ENCODE data around the gene FEZF1. TPM values are rescaled to one million over a fixed set of nuclear protein-coding genes. Genes with fewer than 3 reads are reported as not detected.

Gene FEZF1
- total and polyA plus RNA-seq, 2 experiments from 2014 or later = not detected

DNA sequence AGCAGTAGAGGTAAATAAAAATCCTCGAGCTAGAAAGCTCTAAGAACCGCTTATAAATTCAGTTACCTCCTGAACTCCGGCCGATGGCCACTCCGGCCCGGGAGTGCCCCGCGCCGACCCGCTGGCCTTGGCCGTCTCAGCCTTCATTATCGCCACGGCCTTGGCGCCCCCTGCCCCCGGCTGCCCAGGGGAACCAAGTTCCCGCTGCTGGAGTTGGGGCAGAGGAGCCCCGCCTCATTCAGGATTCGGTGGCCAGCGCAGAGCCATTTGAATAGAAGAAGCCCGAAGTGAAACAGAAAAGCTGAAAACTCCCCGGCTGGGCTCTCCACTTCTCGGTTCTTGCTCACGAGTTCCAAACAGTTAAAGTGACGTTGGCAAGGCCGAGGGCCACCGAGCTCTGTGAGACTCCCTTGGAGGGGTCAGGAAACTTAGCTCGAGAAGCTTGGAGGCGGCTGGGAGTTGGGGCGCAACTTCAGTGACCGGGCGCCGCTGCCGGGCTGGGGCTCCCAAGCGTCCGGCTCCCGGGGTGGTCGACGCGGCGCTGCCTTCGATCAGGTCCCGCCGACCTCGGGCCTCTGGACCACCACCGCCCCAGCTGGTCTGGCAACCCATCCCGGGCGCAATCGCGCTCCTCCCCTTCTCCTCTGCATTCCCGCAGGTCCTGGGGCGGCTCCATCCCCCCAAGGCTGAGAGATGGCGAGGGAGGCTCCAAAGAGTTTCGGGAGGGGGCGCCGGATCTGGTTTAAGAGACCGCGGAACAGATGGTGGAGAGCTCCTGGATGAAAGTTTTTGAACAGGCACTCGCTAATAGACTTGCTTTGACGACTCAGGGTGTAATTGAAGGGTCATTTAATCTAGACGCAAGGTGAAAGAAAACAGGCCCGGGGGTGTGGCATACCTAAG lies 5.8 kb upstream of the FEZF1 start:
- WGBS, 2 experiments (ENCODE audit: low coverage in 1 of 2, low lambda C conversion rate in 2 of 2, missing lambda C conversion rate in 2 of 2) = 10% methylated on average over 60 to 61 of the region's 61 CpGs
- Histone ChIP-seq H3K36me3 (ENCODE audit: low read depth) (no peaks in the 10 kb centered on the region), H3K27me3 (replicated peaks; ENCODE audit: insufficient read depth) (peaks cover 98% of the 10 kb centered on the region)

GRCh38 chr7:122309421-122309820 lies 4.9 kb upstream of the FEZF1 start:
- no peak for DNase-seq
- Histone ChIP-seq H3K9ac (no peak overlapping the region), H3K9me2 (ENCODE audit: insufficient read depth) (no peaks in the 10 kb centered on the region), H3K79me2 (ENCODE audit: insufficient read depth) (no peaks in the 10 kb centered on the region), H3K27ac (no peak overlapping the region), H3K4me3 (no peak overlapping the region), H3K36me3 (ENCODE audit: low read depth) (no peaks in the 10 kb centered on the region), H4K20me1 (ENCODE audit: insufficient read depth) (no peaks in the 10 kb centered on the region), H3K4me1 (ENCODE audit: insufficient read depth) (no peaks in the 10 kb centered on the region), H2AFZ (no peak overlapping the region), H3K27me3 (replicated peaks; ENCODE audit: insufficient read depth) (peaks cover 98% of the 10 kb centered on the region), H3F3A (ENCODE audit: insufficient read depth) (no peaks in the 10 kb centered on the region), H3K4me2 (ENCODE audit: unreplicated experiment) (no peak overlapping the region), H3K9me3 (ENCODE audit: low read depth) (no peaks in the 10 kb centered on the region)
- 73 to 82% methylated on average over 3 of the region's 3 CpGs for WGBS, 2 experiments (ENCODE audit: low coverage in 1 of 2, low lambda C conversion rate in 2 of 2, missing lambda C conversion rate in 2 of 2)
- in situ Hi-C loops (cut with MboI) = no loop called here
- TF ChIP-seq EZH2phosphoT487 (IDR thresholded peaks at IDR 0.05; ENCODE audit: insufficient read depth, low read depth) (no peak), EZH2 (IDR thresholded peaks at IDR 0.05; ENCODE audit: insufficient read depth, poor library complexity, severe bottlenecking) (peak; percentile 72)

More for the DNA sequence above, 5.8 kb upstream of the FEZF1 start:
- Histone ChIP-seq H3K9me3 (ENCODE audit: low read depth) (no peaks in the 10 kb centered on the region), H2AFZ (peak overlapping the region; percentile 67), H3K9ac (no peak overlapping the region), H3K79me2 (ENCODE audit: insufficient read depth) (no peaks in the 10 kb centered on the region), H3F3A (ENCODE audit: insufficient read depth) (no peaks in the 10 kb centered on the region), H3K4me1 (ENCODE audit: insufficient read depth) (no peaks in the 10 kb centered on the region), H3K9me2 (ENCODE audit: insufficient read depth) (no peaks in the 10 kb centered on the region), H4K20me1 (ENCODE audit: insufficient read depth) (no peaks in the 10 kb centered on the region), H3K4me2 (ENCODE audit: unreplicated experiment) (peak overlapping the region; percentile 80), H3K27ac (no peak overlapping the region), H3K4me3 (peak overlapping the region; percentile 64)
- TF ChIP-seq EZH2phosphoT487 (IDR thresholded peaks at IDR 0.05; ENCODE audit: insufficient read depth, low read depth) = 0 out of 2 replicates have a peak, but pooled peaks have one; percentile 6
- no peak for TF ChIP-seq EZH2 (IDR thresholded peaks at IDR 0.05; ENCODE audit: insufficient read depth, poor library complexity, severe bottlenecking)
- in situ Hi-C loops (cut with MboI) = no loop called here
- DNase-seq = peak; percentile 39

- TF ChIP-seq EZH2 (IDR thresholded peaks at IDR 0.05; ENCODE audit: insufficient read depth, poor library complexity, severe bottlenecking) = no peak
- TF ChIP-seq EZH2phosphoT487 (IDR thresholded peaks at IDR 0.05; ENCODE audit: insufficient read depth, low read depth) = no peak
- Histone ChIP-seq H4K20me1 (ENCODE audit: insufficient read depth) (no peaks in the 10 kb centered on the region), H3K4me1 (ENCODE audit: insufficient read depth) (no peaks in the 10 kb centered on the region), H3K9me2 (ENCODE audit: insufficient read depth) (no peaks in the 10 kb centered on the region), H3K4me2 (ENCODE audit: unreplicated experiment) (no peak overlapping the region), H3K9ac (no peak overlapping the region), H3K79me2 (ENCODE audit: insufficient read depth) (no peaks in the 10 kb centered on the region), H2AFZ (no peak overlapping the region), H3K27me3 (replicated peaks; ENCODE audit: insufficient read depth) (peaks cover 97% of the 10 kb centered on the region), H3F3A (ENCODE audit: insufficient read depth) (no peaks in the 10 kb centered on the region), H3K36me3 (ENCODE audit: low read depth) (no peaks in the 10 kb centered on the region), H3K27ac (no peak overlapping the region), H3K4me3 (no peak overlapping the region), H3K9me3 (ENCODE audit: low read depth) (no peaks in the 10 kb centered on the region)
- in situ Hi-C loops (cut with MboI) = no loop called here
- DNase-seq = no peak
- WGBS, 2 experiments (ENCODE audit: low coverage in 1 of 2, low lambda C conversion rate in 2 of 2, missing lambda C conversion rate in 2 of 2) = 39 to 41% methylated on average over 11 to 13 of the region's 13 CpGs
These were observed 2.7 kb upstream of the FEZF1 start for GRCh38 chr7:122307228-122307621.

DNA sequence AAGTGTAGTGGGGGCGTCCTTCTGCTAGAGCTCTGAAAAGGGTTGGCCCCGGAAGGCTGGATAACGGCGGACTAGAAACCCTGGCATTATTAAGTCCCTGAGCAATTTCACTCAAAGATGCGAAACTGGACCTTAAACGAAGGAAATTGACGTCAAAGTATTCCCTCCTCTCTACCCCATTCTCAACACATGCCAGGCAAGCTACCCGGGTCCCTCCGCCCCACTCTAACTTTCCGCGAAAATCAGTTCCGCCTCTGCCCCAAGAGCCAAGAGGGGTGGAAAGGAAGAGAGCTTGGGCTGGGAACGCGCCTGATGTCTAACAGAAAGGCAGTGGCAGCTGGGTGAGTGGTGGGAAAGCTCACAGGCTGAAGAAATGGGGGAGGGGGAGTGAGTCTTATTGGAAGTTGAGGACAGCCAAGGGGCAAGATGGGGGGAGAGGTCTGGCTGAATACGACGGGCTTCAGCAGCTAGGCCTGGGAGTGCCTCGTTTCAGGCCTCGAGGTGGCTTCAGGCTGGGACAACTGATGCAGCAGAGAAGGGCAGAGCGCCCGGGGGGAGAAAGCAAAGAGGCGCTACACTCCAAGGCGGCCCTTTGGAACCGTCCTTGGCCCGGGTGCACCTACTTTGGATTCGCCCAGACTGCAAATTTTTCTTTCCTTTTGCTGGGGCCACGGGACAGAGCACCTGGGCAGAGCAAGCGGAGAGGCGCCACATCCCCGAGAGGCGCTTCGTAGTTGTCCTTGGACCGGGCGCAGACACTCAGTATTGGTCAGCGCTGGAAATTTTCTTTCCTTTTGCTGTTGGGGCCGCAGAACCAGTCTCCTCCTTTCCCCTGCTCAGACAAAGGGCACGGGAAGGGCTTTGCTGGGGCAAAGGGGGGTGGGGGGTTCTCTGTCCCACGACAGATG lies 2.0 kb upstream of the FEZF1 start:
- DNase-seq = no peak
- no peaks in the 10 kb centered on the region for H3F3A ChIP-seq (ENCODE audit: insufficient read depth)
- no peak overlapping the region for H2AFZ ChIP-seq
- H3K79me2 ChIP-seq (ENCODE audit: insufficient read depth) = no peaks in the 10 kb centered on the region
- no peak overlapping the region for H3K4me2 ChIP-seq (ENCODE audit: unreplicated experiment)
- no peaks in the 10 kb centered on the region for H3K9me2 ChIP-seq (ENCODE audit: insufficient read depth)
- H4K20me1 ChIP-seq (ENCODE audit: insufficient read depth) = no peaks in the 10 kb centered on the region
- H3K9ac ChIP-seq = no peak overlapping the region
- TF ChIP-seq EZH2 (IDR thresholded peaks at IDR 0.05; ENCODE audit: insufficient read depth, poor library complexity, severe bottlenecking) = peak; percentile 38
- no peak for TF ChIP-seq EZH2phosphoT487 (IDR thresholded peaks at IDR 0.05; ENCODE audit: insufficient read depth, low read depth)
- H3K36me3 ChIP-seq (ENCODE audit: low read depth) = no peaks in the 10 kb centered on the region
- in situ Hi-C loops (cut with MboI) = no loop called here
- no peak overlapping the region for H3K4me3 ChIP-seq
- no peak overlapping the region for H3K27ac ChIP-seq
- no peaks in the 10 kb centered on the region for H3K4me1 ChIP-seq (ENCODE audit: insufficient read depth)
- peaks cover 96% of the 10 kb centered on the region for H3K27me3 ChIP-seq (replicated peaks; ENCODE audit: insufficient read depth)
- H3K9me3 ChIP-seq (ENCODE audit: low read depth) = no peaks in the 10 kb centered on the region
- 10 to 11% methylated on average over 33 to 37 of the region's 37 CpGs for whole genome bisulfite sequencing, 2 experiments (ENCODE audit: low coverage in 1 of 2, low lambda C conversion rate in 2 of 2, missing lambda C conversion rate in 2 of 2)
